ENCODE measurements around the gene LHFPL3.

DNA sequence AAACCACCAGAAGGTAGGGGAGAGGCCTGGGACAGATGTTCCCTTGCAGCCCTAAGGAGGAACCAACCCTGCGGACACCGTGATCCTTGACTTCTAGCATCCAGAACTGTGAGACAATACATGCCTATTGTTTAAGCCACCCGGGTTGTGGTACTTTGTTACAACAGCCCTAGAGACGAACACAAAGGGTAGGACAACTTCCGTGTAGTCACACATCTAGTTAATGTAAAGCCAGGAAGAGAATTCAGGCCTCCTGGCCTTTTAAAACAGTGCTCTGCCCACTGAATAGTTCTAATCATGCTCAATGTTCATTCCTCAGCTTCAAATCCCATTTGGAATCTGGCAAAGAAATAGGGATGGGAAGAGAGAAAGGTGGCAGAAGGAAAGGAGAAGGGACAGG lies 445.4 kb downstream of the LHFPL3 start:
- TF ChIP-seq CTCF (conservative IDR thresholded peaks at IDR 0.05 in 1 of 2, IDR thresholded peaks at IDR 0.05 in 1 of 2; ENCODE audit: low read depth in 1 of 2, low read length in 2 of 2) (no peak), EZH2 (IDR thresholded peaks at IDR 0.05; ENCODE audit: low read length, missing control alignments) (no peak)

All from fibroblast of lung (primary cell).